ENCODE results near the gene SGSM2. TPM values are rescaled to one million over a fixed set of nuclear protein-coding genes. Genes with fewer than 3 reads are reported as not detected.

The SGSM2 gene
- total RNA-seq, 5 donors from 2014 or later (not counting 1 experiment from before 2014, with no cell fraction given), result 124 to 172 (median 160) TPM

GRCh38 chr17:2323629-2324314, 13.5 kb upstream of the SGSM2 start:
- POLR2A ChIA-PET, result no interaction called here
- no peak overlapping the region for H3K27ac Mint-ChIP-seq
- no peak for ATAC-seq (replicated peaks in 1 of 4)

GRCh38 chr17:2331303-2331702, 6.0 kb upstream of the SGSM2 start:
- peaks cover 27% of the 10 kb centered on the region for H3K36me3 Mint-ChIP-seq
- H3K36me3 ChIP-seq (ENCODE audit: control insufficient read depth in 2 of 2, extremely low read depth in 1 of 2, insufficient read depth in 1 of 2, low read length in 1 of 2), result peaks cover 5 to 77% of the 10 kb centered on the region in 2 donors
- H3K4me1 ChIP-seq (ENCODE audit: control insufficient read depth in 1 of 2, extremely low read depth in 1 of 2, insufficient read depth in 2 of 2, low read length in 2 of 2), result peaks cover 8 to 13% of the 10 kb centered on the region in 2 experiments
- ChIA-PET POLR2A (interaction anchor here in 1 of 2 donors (0.9 to 1.3 kb wide), 2 partner anchors 11 to 28 kb away, joined by 4 to 9 read pairs; partner anchors contain the start of genes SMG6 and SRR), CTCF (no interaction called here)
- no peak overlapping the region for H3K27ac Mint-ChIP-seq
- H3K9me3 Mint-ChIP-seq, result no peaks in the 10 kb centered on the region
- H3K4me3 Mint-ChIP-seq, result no peak overlapping the region
- no peak overlapping the region for H3K27ac ChIP-seq (ENCODE audit: low read length)
- ATAC-seq (replicated peaks in 1 of 4) (no peak), DNase-seq (no peak)
- WGBS (ENCODE audit: insufficient coverage), result 71% methylated on average over 3 of the region's 3 CpGs
- H3K4me3 ChIP-seq (ENCODE audit: control insufficient read depth in 1 of 2, extremely low read depth in 1 of 2, low read length in 1 of 2), result no peak overlapping the region
- peaks cover 16 to 21% (median 21%) of the 10 kb centered on the region in 3 donors for H3K4me1 Mint-ChIP-seq
- no peaks in the 10 kb centered on the region for H3K27me3 ChIP-seq (replicated peaks in 1 of 2; ENCODE audit: control insufficient read depth in 2 of 2, extremely low read depth in 1 of 2, insufficient read depth in 2 of 2, low read length in 1 of 2)
- no peaks in the 10 kb centered on the region for H3K27me3 Mint-ChIP-seq
- no peaks in the 10 kb centered on the region for H3K9me3 ChIP-seq

More at GRCh38 chr17:2323629-2324314, 13.5 kb upstream of the SGSM2 start:
- no peaks in the 10 kb centered on the region for H3K9me3 ChIP-seq
- no peaks in the 10 kb centered on the region for H3K4me1 ChIP-seq (ENCODE audit: control insufficient read depth in 1 of 2, extremely low read depth in 1 of 2, insufficient read depth in 2 of 2, low read length in 2 of 2)
- no peaks in the 10 kb centered on the region for H3K27me3 Mint-ChIP-seq
- H3K36me3 Mint-ChIP-seq, result peaks cover 46% of the 10 kb centered on the region
- no peak for DNase-seq
- H3K4me1 Mint-ChIP-seq, result peaks cover 0 to 2% (median 0%) of the 10 kb centered on the region in 3 donors
- no peak overlapping the region for H3K4me3 ChIP-seq (ENCODE audit: control insufficient read depth in 1 of 2, extremely low read depth in 1 of 2, low read length in 1 of 2)
- H3K27me3 ChIP-seq (replicated peaks in 1 of 2; ENCODE audit: control insufficient read depth in 2 of 2, extremely low read depth in 1 of 2, insufficient read depth in 2 of 2, low read length in 1 of 2), result no peaks in the 10 kb centered on the region
- peaks cover 10 to 55% of the 10 kb centered on the region in 2 donors for H3K36me3 ChIP-seq (ENCODE audit: control insufficient read depth in 2 of 2, extremely low read depth in 1 of 2, insufficient read depth in 1 of 2, low read length in 1 of 2)
- no peaks in the 10 kb centered on the region for H3K9me3 Mint-ChIP-seq
- H3K4me3 Mint-ChIP-seq, result no peak overlapping the region
- CTCF ChIA-PET, result no interaction called here
- WGBS (ENCODE audit: insufficient coverage), result no CpG with 5 or more reads among the region's 2 CpGs
- H3K27ac ChIP-seq (ENCODE audit: low read length), result no peak overlapping the region

DNA sequence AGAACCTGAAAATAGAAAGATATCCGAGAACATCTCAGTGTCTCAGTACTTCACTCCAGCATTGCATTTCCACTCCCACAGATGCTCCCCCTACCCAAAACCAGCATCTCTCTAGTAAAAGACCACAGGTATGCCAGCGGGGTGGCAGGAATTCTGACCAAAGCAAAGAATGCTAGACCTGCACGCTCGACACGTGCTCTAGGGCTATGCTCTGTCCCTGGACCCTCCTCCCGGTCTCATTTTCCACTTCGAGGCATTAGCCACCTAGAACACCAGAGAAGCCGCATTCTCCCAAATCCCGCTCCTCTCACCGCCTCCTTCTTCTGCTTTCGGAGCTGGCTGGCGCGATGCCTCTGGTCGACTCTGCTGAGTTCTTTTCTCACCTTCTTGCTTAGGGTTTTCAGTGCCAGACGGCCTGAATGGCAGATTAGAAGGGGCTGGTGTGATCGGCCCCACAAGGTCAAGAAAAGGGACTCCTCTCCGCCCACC, 1.5 kb upstream of the SGSM2 start:
- Histone ChIP-seq H3K27me3 (replicated peaks in 1 of 2; ENCODE audit: control insufficient read depth in 2 of 2, extremely low read depth in 1 of 2, insufficient read depth in 2 of 2, low read length in 1 of 2) (no peaks in the 10 kb centered on the region), H3K4me1 (ENCODE audit: control insufficient read depth in 1 of 2, extremely low read depth in 1 of 2, insufficient read depth in 2 of 2, low read length in 2 of 2) (peaks cover 12 to 33% of the 10 kb centered on the region in 2 experiments), H3K27ac (ENCODE audit: low read length) (peak overlapping the region; percentile 74), H3K4me3 (ENCODE audit: control insufficient read depth in 1 of 2, extremely low read depth in 1 of 2, low read length in 1 of 2) (peak overlapping the region; percentile 83 to 91), H3K36me3 (ENCODE audit: control insufficient read depth in 2 of 2, extremely low read depth in 1 of 2, insufficient read depth in 1 of 2, low read length in 1 of 2) (peaks cover 0 to 44% of the 10 kb centered on the region in 2 donors), H3K9me3 (no peaks in the 10 kb centered on the region)
- no peaks in the 10 kb centered on the region for H3K9me3 Mint-ChIP-seq
- no peaks in the 10 kb centered on the region for H3K27me3 Mint-ChIP-seq
- H3K36me3 Mint-ChIP-seq, result peaks cover 11% of the 10 kb centered on the region
- ChIA-PET POLR2A (interaction anchor here in 1 of 2 donors (1.0 kb wide), 1 partner anchor 76 kb away, joined by 3 read pairs; no protein-coding TSS in a partner anchor), CTCF (interaction anchor here in 1 of 2 donors (0.8 to 1.7 kb wide), 5 partner anchors 12 to 246 kb away, joined by 3 to 11 read pairs (median 3); no protein-coding TSS in a partner anchor)
- H3K4me3 Mint-ChIP-seq, result peak overlapping the region; percentile 99 to 100 (median 99)
- peak in 1 of 35 experiments; percentile 5 for DNase-seq
- peaks cover 28 to 39% (median 31%) of the 10 kb centered on the region in 3 donors for H3K4me1 Mint-ChIP-seq
- H3K27ac Mint-ChIP-seq, result peak overlapping the region; percentile 94 to 96
- no peak for ATAC-seq (replicated peaks in 1 of 4)
- 6% methylated on average over 14 of the region's 17 CpGs for WGBS (ENCODE audit: insufficient coverage)

- H3K27ac Mint-ChIP-seq, result peak within 1 kb of the TSS; percentile 94 to 96
- Histone ChIP-seq H3K4me3 (ENCODE audit: control insufficient read depth in 1 of 2, extremely low read depth in 1 of 2, low read length in 1 of 2) (peak within 1 kb of the TSS; percentile 83 to 91), H3K4me1 (ENCODE audit: control insufficient read depth in 1 of 2, extremely low read depth in 1 of 2, insufficient read depth in 2 of 2, low read length in 2 of 2) (peaks cover 12 to 33% of the 10 kb centered on the region in 2 experiments), H3K27me3 (replicated peaks in 1 of 2; ENCODE audit: control insufficient read depth in 2 of 2, extremely low read depth in 1 of 2, insufficient read depth in 2 of 2, low read length in 1 of 2) (no peaks in the 10 kb centered on the region), H3K27ac (ENCODE audit: low read length) (peak within 1 kb of the TSS; percentile 74), H3K36me3 (ENCODE audit: control insufficient read depth in 2 of 2, extremely low read depth in 1 of 2, insufficient read depth in 1 of 2, low read length in 1 of 2) (peaks cover 0 to 38% of the 10 kb centered on the region in 2 donors), H3K9me3 (no peaks in the 10 kb centered on the region)
- H3K4me3 Mint-ChIP-seq, result peak within 1 kb of the TSS; percentile 99 to 100 (median 99)
- H3K36me3 Mint-ChIP-seq, result peaks cover 11% of the 10 kb centered on the region
- H3K4me1 Mint-ChIP-seq, result peaks cover 28 to 39% (median 31%) of the 10 kb centered on the region in 3 donors
- ChIA-PET CTCF (interaction anchor here (0.8 to 1.7 kb wide), 6 partner anchors 12 to 247 kb away, joined by 3 to 11 read pairs (median 3); no protein-coding TSS in a partner anchor), POLR2A (interaction anchor here (0.6 to 1.0 kb wide), 2 partner anchors 55 to 77 kb away, joined by 3 read pairs; no protein-coding TSS in a partner anchor)
- peak; percentile 79 to 93 (median 87) for DNase-seq
- H3K9me3 Mint-ChIP-seq, result no peaks in the 10 kb centered on the region
- peak; percentile 81 to 86 (median 84) for ATAC-seq (replicated peaks in 1 of 4)
- no peaks in the 10 kb centered on the region for H3K27me3 Mint-ChIP-seq
- 0% methylated on average over 38 of the region's 48 CpGs for WGBS (ENCODE audit: insufficient coverage)
Observed at GRCh38 chr17:2336215-2336851, 968 bp upstream of the SGSM2 start, which contains the start of gene TSR1. TSR1 (minus strand) TSS chr17:2336457; CDS start chr17:2336427, 30 bp downstream.

DNA sequence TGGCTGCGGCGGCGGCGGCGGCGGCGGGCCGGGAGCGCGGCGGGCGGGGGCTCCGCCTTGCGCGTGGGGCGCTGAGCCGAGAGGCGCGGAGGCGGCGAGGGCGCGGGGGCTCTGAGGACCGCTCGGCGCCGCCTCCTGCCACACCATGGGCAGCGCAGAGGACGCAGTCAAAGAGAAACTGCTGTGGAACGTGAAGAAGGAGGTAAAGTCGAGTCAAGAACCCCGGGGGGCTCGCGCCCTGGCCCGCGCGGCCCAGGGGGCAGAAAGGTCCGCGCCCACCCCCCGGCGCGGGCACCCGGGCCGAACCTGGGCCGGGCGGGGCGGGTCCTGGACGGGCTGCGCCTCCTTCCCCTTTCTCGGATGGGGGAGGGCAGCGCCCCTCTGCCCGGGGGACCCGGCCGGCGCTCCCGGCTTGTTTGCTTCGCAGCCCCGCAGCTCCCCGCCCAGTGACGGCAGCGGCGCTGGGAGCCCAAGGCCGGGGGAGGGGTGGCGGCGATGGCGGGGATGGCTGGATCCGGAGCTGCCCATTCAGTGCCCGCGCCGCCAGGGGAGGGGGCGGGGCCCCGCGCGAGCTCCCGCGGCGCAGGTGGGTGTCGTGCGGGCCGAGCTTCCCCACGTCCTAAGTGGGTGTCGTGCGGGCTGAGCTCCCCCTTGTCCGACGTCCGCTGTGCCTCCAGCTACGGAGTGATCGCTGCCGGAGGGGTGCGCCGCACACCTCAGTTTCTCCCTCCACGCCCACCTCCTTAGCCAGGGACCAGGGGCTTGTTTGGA, 428 bp downstream of the SGSM2 start:
- peaks cover 4 to 26% of the 10 kb centered on the region in 2 donors for H3K36me3 ChIP-seq (ENCODE audit: control insufficient read depth in 2 of 2, extremely low read depth in 1 of 2, insufficient read depth in 1 of 2, low read length in 1 of 2)
- H3K27ac Mint-ChIP-seq, result peak overlapping the region; percentile 66 to 80
- peaks cover 35 to 50% (median 38%) of the 10 kb centered on the region in 3 donors for H3K4me1 Mint-ChIP-seq
- no peaks in the 10 kb centered on the region for H3K9me3 ChIP-seq
- H3K27me3 ChIP-seq (replicated peaks in 1 of 2; ENCODE audit: control insufficient read depth in 2 of 2, extremely low read depth in 1 of 2, insufficient read depth in 2 of 2, low read length in 1 of 2), result no peaks in the 10 kb centered on the region
- WGBS (ENCODE audit: insufficient coverage), result under 1% methylated on average over 72 of the region's 92 CpGs
- H3K9me3 Mint-ChIP-seq, result no peaks in the 10 kb centered on the region
- H3K4me3 ChIP-seq (ENCODE audit: control insufficient read depth in 1 of 2, extremely low read depth in 1 of 2, low read length in 1 of 2), result peak overlapping the region; percentile 78 to 83
- ChIA-PET POLR2A (interaction anchor here in 1 of 2 donors (0.6 kb wide), 1 partner anchor 127 kb away, joined by 3 read pairs; no protein-coding TSS in a partner anchor), CTCF (interaction anchor here (0.7 to 0.9 kb wide), 3 partner anchors 9 to 15 kb away, joined by 3 to 7 read pairs (median 5); no protein-coding TSS in a partner anchor)
- peaks cover 12 to 33% of the 10 kb centered on the region in 2 experiments for H3K4me1 ChIP-seq (ENCODE audit: control insufficient read depth in 1 of 2, extremely low read depth in 1 of 2, insufficient read depth in 2 of 2, low read length in 2 of 2)
- peaks cover 15% of the 10 kb centered on the region for H3K36me3 Mint-ChIP-seq
- ATAC-seq (replicated peaks in 1 of 4), result peak; percentile 26 to 37 (median 34)
- H3K27ac ChIP-seq (ENCODE audit: low read length), result peak overlapping the region; percentile 33
- DNase-seq, result peak in 33 of 35 experiments; percentile 9 to 65 (median 32)
- H3K4me3 Mint-ChIP-seq, result peak overlapping the region; percentile 79 to 100 (median 99)
- H3K27me3 Mint-ChIP-seq, result no peaks in the 10 kb centered on the region
